ENCODE data around the gene ZNF512. TPM values are rescaled to one million over a fixed set of nuclear protein-coding genes. Genes with fewer than 3 reads are reported as not detected.

ZNF512 gene
- total RNA-seq, 6 donors from 2014 or later, result 19.5 to 74.4 (median 26.4) TPM

DNA sequence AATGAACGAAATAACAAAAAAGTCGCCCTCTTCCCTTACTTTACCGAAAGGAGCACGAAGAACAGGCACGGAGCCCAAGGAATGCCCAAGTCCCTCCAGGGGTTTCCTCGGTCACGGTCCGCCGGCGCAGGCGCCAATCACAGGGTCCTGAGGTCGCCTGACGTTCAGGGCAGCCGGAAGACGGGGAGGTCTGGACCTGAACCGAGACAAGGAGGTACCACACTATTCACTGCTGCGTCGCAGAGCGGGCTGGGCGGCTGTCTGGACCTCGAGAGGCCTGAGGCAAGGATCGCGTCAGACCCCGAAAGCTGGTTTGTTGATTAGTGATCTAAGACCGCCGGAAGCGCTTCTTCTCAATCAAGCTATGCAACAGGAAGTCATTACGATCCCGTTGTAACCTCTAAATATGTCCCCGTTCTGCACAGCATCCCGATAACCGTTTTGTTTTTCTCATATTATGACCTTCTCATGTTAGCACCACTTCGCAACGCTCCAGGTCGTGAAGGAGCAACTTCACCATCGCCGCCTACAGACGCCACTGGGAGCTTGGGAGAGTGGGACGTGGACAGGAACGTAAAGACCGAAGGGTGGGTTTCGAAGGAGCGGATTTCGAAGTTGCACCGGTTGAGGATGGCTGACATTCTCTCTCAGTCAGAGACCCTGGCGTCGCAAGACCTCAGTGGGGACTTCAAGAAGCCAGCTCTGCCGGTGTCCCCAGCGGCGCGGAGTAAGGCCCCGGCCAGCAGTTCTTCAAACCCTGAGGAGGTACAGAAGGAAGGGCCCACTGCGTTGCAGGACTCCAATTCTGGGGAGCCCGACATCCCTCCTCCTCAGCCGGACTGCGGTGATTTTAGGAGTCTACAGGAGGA, 80.7 kb downstream of the ZNF512 start, which contains the start of the genes SLC4A1AP and SUPT7L:
Gene SLC4A1AP (plus strand): TSS at position 605 of the 869 bp plus-strand sequence. CDS start 26 bp downstream, at position 631.
Gene SUPT7L (minus strand): TSS at position 330 of the 869 bp plus-strand sequence. CDS start 1,422 bp downstream, outside the sequence.
- H3K4me3 ChIP-seq, result peak within 1 kb of the TSS; percentile 82 to 96 (median 84)
- ATAC-seq (ENCODE audit: low FRiP score in 2 of 2), result peak; percentile 93 to 94
- 0% methylated on average over 31 to 44 of the region's 56 CpGs for WGBS, 2 donors
- peak within 1 kb of the TSS; percentile 89 to 97 (median 92) for H3K27ac ChIP-seq
- DNase-seq, result peak; percentile 77 to 94
- TF ChIP-seq EP300 (IDR thresholded peaks at IDR 0.05) (no peak), POLR2AphosphoS5 (IDR thresholded peaks at IDR 0.05) (peak; percentile 81), POLR2A (IDR thresholded peaks at IDR 0.05) (peak in 3 of 4 donors; percentile 28 to 51 (median 45))
- TF ChIP-seq, protein P1, sequence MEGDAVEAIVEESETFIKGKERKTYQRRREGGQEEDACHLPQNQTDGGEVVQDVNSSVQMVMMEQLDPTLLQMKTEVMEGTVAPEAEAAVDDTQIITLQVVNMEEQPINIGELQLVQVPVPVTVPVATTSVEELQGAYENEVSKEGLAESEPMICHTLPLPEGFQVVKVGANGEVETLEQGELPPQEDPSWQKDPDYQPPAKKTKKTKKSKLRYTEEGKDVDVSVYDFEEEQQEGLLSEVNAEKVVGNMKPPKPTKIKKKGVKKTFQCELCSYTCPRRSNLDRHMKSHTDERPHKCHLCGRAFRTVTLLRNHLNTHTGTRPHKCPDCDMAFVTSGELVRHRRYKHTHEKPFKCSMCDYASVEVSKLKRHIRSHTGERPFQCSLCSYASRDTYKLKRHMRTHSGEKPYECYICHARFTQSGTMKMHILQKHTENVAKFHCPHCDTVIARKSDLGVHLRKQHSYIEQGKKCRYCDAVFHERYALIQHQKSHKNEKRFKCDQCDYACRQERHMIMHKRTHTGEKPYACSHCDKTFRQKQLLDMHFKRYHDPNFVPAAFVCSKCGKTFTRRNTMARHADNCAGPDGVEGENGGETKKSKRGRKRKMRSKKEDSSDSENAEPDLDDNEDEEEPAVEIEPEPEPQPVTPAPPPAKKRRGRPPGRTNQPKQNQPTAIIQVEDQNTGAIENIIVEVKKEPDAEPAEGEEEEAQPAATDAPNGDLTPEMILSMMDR (IDR thresholded peaks at IDR 0.05), result peak in 1 of 6 experiments; percentile 22
- H3K4me1 ChIP-seq, result peaks cover 23 to 41% (median 30%) of the 10 kb centered on the region in 4 donors
- H3K36me3 ChIP-seq, result peaks cover 9 to 47% (median 31%) of the 10 kb centered on the region in 4 donors
- H3K27me3 ChIP-seq, result no peaks in the 10 kb centered on the region
- H3K9me3 ChIP-seq, result no peaks in the 10 kb centered on the region

DNA sequence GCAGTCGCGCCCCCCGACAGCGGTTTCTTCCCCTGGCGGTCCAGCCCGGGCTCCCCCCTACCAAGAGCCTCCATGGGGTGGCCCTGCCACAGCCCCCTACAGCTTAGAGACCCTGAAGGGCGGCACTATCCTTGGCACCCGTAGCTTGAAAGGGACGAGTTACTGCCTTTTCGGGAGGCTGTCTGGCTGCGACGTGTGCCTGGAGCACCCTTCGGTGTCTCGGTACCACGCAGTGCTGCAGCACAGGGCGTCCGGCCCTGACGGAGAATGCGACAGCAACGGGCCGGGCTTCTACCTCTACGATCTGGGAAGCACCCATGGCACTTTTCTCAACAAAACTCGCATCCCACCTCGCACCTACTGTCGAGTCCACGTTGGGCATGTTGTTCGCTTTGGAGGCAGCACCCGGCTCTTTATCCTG, 81.3 kb downstream of the ZNF512 start:
- TF ChIP-seq, protein P1 (IDR thresholded peaks at IDR 0.05), result no peak
- no peak for TF ChIP-seq EP300 (IDR thresholded peaks at IDR 0.05)
- TF ChIP-seq POLR2AphosphoS5 (IDR thresholded peaks at IDR 0.05), result no peak
- no peak for TF ChIP-seq POLR2A (IDR thresholded peaks at IDR 0.05)
- 6 to 9% methylated on average over 9 to 27 of the region's 28 CpGs for WGBS, 2 donors
- Histone ChIP-seq H3K27me3 (no peaks in the 10 kb centered on the region), H3K9me3 (no peaks in the 10 kb centered on the region), H3K27ac (peak overlapping the region; percentile 89 to 97 (median 92)), H3K4me3 (peak overlapping the region; percentile 82 to 96 (median 84)), H3K4me1 (peaks cover 23 to 41% (median 30%) of the 10 kb centered on the region in 4 donors), H3K36me3 (peaks cover 10 to 49% (median 34%) of the 10 kb centered on the region in 4 donors)
- ATAC-seq (ENCODE audit: low FRiP score in 2 of 2), result no peak
- DNase-seq, result no peak

DNA sequence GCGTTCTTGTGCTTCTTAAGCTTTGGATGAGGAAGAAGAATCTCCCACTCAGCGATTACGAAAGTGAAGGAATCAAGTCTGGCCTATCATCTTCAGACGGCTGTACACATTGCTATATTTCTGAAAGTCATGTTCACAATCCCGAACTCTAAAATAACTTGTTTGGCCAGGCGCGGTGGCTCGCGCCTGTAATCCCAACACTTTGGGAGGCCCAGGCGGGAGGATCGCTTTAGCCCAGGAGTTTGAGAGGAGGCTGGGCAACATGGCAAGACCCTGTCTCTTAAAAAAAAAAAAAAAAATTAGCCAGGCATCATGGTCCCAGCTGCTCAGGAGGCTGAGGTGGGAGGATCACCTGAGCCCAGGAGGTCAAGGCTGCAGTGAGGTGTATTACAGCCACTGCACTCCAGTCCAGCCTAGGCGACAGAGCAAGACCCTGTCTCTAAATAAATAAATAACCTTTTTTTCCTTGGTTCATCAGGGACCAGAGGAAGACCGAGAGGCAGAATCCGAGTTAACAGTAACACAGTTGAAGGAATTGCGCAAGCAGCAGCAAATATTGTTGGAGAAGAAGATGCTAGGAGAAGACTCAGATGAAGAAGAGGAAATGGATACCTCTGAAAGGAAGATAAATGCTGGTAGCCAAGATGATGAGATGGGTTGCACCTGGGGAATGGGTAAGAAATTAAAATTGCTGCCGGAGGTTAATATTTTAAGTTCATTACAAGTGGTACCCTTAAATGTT, 82.0 kb downstream of the ZNF512 start:
- H3K27ac ChIP-seq, result peak overlapping the region in 1 of 4 donors; percentile 94
- H3K9me3 ChIP-seq, result no peaks in the 10 kb centered on the region
- peaks cover 13 to 49% (median 36%) of the 10 kb centered on the region in 4 donors for H3K36me3 ChIP-seq
- no peak for TF ChIP-seq EP300 (IDR thresholded peaks at IDR 0.05)
- H3K4me3 ChIP-seq, result peak overlapping the region; percentile 82 to 96 (median 84)
- no peak for ATAC-seq (ENCODE audit: low FRiP score in 2 of 2)
- DNase-seq, result no peak
- no peaks in the 10 kb centered on the region for H3K27me3 ChIP-seq
- H3K4me1 ChIP-seq, result peaks cover 23 to 35% (median 29%) of the 10 kb centered on the region in 4 donors
- 84 to 86% methylated on average over 16 of the region's 16 CpGs for WGBS, 2 donors

DNA sequence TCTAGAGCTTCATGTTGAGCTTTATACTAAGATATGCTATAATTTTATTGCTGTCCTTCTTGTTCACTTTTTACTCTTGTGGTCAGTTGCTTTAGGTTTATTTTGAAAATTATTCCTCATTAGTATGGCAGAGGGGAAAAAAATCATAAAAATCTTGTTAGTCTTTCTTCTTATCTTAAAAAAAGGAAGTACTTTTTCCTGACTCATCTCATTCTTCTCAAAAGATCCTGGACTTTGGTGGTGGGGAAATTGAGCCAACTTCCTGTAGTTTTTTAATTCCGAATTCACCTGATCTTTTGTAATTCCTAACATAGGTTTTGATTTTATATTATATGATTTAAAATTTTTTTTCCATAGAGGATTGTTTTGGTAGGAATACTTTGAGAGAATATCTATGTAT, 84.6 kb downstream of the ZNF512 start:
- peaks cover 21 to 30% (median 24%) of the 10 kb centered on the region in 4 donors for H3K4me1 ChIP-seq
- 54 to 58% methylated on average over 1 of the region's 1 CpG for WGBS, 2 donors
- ATAC-seq (ENCODE audit: low FRiP score in 2 of 2), result no peak
- H3K9me3 ChIP-seq, result no peaks in the 10 kb centered on the region
- no peak for DNase-seq
- H3K36me3 ChIP-seq, result peaks cover 15 to 55% (median 31%) of the 10 kb centered on the region in 4 donors
- peak overlapping the region in 1 of 4 donors; percentile 45 for H3K27ac ChIP-seq
- no peak overlapping the region for H3K4me3 ChIP-seq
- TF ChIP-seq POLR2AphosphoS5 (IDR thresholded peaks at IDR 0.05) (no peak), POLR2A (IDR thresholded peaks at IDR 0.05) (no peak), EP300 (IDR thresholded peaks at IDR 0.05) (no peak)
- TF ChIP-seq, protein P1 (IDR thresholded peaks at IDR 0.05), result no peak
- no peaks in the 10 kb centered on the region for H3K27me3 ChIP-seq

Data from upper lobe of left lung (tissue), 6 donors.